HG02759 (cell line): ENCODE data around the gene NMD3.
"Not testable (repeated sequence)": the region's sequence is repeated elsewhere in the genome, so short reads cannot be mapped to it uniquely, and the experiment has no call there.

Source experiments
- ATAC-seq: cut with Tn5 transposase; IDR thresholded peaks from one replicate; pipeline ENCODE4 v1.9.1; 2021; ENCODE audit warnings: mild to moderate bottlenecking, moderate library complexity; ENCODE audit not compliant: unreplicated experiment

NMD3 gene

DNA sequence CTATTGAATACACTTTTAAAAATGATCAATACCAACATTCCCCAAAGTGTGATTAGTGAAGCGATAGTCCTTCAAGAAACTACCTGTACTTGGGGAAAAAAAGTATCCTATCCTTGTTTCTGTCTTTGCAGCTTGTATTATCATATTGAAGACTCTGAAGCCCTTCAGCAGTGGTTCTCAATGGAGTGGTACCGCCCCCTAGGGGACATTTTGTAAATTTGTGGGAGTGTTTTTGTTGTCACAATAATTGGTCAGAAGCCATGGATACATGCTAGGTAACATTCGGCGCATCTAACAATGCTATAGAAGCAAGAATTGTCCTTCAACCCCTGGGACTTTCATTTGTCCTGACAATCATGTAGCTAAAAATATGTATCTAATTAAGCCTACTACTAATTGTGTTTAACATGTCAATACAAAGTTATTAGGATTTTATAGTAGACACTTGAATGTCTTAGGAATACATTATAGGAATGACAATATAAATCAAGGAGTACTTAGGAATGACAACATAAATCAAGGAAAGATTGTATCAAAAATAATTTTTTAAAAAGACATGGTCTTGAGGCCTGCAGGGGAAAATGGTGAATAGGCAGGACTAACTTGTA is 53.7 kb downstream of the NMD3 start:
- peak; percentile 87 for ATAC-seq

DNA sequence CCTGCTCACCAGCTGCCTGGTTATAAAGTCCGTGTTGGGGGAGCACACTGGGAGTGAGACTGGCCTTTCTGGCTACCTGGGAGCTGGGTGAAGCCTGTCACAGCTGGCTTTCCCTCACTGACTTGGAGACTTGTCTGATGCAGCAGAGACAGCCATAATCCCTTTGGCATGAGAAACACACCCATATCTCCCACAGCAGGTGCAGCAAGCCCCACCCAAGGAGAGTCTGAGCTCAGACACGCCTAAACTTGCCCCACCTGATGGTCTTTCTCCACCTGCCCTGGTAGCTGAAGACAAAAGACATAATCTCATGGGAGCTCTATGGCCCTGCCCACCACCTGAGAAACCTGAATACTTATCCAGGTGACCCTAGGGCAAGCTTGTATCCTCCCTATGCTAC is 54.8 kb downstream of the NMD3 start:
- no peak for ATAC-seq

- not testable (repeated sequence) for ATAC-seq
Observed at GRCh38 chr3:161282387-161282786, 61.3 kb downstream of the NMD3 start.

GRCh38 chr3:161284989-161285388 is 63.9 kb downstream of the NMD3 start:
- no peak for ATAC-seq

GRCh38 chr3:161289174-161289573 is 68.1 kb downstream of the NMD3 start:
- ATAC-seq: no peak

- no peak for ATAC-seq
Observed at GRCh38 chr3:161291191-161291901, 70.2 kb downstream of the NMD3 start.

DNA sequence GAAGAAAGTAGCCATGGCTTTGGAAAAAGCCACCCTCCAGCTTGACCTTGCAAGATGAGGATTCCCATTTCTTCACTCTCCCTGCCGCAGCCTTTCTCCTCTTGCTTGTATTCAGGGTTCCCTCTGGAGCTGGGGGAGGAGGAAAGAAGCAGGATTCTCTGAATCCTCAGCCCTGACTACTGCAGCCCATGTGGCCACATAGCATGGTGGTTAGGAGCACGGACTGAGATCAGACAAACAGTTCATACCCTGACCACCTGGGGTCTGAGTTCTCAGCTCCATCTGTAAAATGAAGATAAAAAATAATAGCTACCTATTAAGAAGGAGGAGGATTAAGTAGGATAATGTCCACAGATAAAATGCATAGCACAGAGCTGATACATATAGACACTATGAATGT is 72.3 kb downstream of the NMD3 start:
- no peak for ATAC-seq

GRCh38 chr3:161295325-161295724 is 74.2 kb downstream of the NMD3 start:
- ATAC-seq: no peak

DNA sequence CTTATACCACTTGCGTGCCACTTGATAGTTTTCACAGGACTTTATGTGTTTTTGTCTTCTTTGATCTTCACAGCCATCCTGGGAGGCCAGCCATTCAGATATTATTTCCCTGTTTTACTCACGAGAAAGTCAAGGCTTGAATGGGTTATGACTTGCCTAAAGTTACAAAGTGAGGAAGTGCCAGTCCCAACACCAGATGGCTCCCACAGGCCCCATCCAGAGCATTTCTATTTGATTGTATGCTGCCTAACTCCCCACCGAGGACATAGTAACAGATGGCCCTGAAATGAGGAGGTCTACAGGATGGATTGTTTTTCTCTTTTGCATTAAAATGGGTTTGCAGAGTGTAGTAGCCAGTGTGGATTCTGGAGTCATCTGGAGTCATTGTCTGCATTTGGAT is 75.7 kb downstream of the NMD3 start:
- ATAC-seq: no peak
